ENCODE results near the gene SIX1.

The SIX1 gene

DNA sequence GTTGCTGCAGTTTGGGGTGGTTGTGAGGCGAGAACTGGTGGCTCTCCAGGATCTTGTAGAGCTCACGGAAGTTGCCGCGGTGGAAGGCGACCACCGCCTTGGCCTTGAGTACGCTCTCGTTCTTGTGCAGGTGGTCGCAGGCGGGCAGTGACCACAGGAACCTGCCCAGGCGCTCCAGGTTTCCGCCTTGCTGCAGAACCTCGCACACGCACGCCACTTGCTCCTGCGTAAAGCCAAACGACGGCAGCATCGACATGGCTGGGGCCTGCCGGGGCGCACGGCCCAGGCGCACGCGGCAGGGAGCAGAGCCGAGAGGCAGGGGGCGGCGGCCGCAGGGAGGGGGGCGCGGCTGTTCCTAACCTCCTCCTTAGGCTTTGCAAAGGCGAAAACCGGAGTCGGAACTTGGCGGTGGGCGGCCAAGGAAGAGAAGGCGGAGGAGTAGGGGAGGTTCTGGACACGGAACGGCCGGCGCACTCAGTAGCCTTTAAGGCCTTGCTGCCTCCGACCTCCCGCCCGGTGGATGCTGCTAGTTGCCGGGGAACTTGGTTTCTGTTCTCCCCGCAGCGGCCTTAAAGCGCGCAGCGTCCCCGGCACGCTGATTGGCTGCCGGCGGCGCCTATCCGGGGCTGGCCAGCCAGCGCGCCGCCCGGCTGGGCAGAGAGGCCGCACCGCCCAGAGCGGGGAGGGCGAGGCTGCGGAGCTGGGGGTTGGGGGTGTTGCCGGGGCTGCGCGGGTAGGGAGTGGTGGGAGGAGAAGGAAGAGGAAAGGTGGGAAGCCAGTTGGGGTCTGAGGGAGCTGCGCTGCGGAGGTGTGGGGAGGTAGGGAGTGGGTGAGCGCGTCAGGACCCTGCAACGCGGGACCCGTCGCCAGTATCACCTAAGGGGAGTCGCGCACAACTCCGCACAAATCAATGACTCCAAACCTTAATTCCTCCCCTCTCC lies at the start of gene SIX1:
Gene SIX1 (minus strand): TSS at position 544 of the 941 bp plus-strand sequence. CDS start 288 bp downstream, at position 256.
- H3K4me3 ChIP-seq (ENCODE audit: low read depth, low read length), result peak within 1 kb of the TSS; percentile 28

- no peak overlapping the region for H3K4me3 ChIP-seq (ENCODE audit: low read depth, low read length)
Measured at GRCh38 chr14:60695327-60695726, 46.0 kb upstream of the SIX1 start.

DNA sequence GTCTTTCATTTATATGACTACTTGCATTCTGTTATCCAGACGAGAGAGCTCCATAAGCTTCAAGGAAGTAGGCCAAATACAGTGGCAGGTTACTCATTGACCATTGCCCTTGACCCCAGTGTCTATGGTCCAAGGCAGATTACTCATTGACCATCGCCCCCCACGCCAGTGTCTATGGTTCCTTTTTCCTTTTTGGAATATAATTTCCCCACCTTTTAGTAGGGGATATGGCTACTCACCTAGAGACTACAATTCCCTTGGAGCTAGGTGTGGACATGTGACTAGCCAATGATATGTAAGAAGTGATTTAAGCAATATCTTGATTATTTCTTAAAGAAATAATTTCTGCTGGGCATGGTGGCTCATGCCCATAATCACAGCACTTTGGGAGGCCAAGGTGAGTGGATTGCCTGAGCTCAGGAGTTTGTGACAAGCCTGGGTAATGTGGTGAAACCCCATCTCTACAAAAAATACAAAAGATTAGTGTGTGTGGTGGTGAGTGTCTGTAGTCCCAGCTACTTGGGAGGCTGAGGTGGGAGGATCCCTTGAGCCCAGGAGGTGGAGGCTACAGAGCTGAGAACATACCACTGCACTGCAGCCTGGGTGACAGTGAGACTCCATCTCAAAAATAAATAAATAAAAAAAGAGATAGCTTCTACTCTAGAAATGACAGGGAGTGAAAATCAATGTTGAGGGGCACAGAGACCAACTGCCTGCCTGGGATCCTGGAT lies 42.3 kb upstream of the SIX1 start:
- H3K4me3 ChIP-seq (ENCODE audit: low read depth, low read length), result no peak overlapping the region

DNA sequence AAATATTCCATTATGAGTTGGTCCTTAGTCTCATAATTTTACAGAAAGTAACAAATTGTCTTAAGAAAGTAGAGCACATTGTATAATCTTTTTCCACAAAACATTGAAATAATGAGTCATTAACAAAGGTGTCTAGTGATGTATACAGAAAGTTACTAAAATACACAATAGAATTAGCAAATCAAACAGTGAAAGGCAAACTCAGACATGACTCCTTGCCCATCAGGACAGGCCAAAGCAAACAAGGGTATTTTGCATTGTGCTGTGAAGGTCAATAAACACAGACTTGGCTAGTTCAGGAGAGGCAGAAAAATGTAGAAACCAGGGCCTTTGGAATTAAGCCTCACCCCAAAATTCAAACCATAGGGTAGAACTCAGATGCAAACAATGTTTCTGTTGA lies 37.6 kb upstream of the SIX1 start:
- no peak overlapping the region for H3K4me3 ChIP-seq (ENCODE audit: low read depth, low read length)

DNA sequence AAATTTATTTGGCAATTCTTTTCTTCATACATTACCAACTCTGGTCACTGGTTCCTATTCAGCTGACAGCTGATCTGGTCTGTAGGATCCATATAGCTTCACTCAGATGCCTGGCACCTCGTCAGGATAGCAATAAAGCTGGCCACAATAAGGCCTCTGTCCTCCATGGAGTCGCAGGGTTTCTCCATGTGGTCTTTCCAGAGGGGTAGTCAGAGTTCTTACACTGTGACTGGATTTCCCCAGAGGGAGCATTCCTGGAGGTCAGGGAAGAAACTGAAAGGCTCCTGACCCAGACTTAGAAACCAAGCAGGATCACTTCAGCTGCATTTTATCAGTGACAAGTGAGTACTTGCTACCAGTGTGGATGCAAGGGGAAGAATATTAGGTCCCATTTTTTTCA lies 34.9 kb upstream of the SIX1 start:
- H3K4me3 ChIP-seq (ENCODE audit: low read depth, low read length), result no peak overlapping the region

- no peak overlapping the region for H3K4me3 ChIP-seq (ENCODE audit: low read depth, low read length)
Measured at GRCh38 chr14:60681271-60681670, 32.0 kb upstream of the SIX1 start.

- H3K4me3 ChIP-seq (ENCODE audit: low read depth, low read length), result no peak overlapping the region
Measured at GRCh38 chr14:60680511-60680910, 31.2 kb upstream of the SIX1 start.

GRCh38 chr14:60679566-60680258 lies 30.4 kb upstream of the SIX1 start:
- H3K4me3 ChIP-seq (ENCODE audit: low read depth, low read length), result no peak overlapping the region

DNA sequence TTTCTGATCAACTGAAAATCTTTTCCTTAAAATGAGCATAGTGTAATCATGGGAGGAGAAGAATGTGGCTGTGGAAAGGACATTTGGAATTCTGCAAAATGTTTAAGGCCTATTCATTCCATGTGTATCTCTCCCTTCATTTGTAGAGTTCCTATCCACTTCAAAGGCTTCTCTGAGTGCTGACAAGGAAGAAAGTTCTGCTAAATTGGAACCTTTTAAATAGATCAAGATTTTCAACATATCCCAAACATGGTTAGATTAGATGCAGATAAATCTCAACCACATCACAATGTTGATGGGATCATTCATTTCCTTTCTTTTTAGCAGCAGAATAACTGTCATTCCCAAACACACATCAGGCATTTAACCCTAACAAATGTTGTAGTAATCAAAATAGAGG lies 28.4 kb upstream of the SIX1 start:
- no peak overlapping the region for H3K4me3 ChIP-seq (ENCODE audit: low read depth, low read length)

DNA sequence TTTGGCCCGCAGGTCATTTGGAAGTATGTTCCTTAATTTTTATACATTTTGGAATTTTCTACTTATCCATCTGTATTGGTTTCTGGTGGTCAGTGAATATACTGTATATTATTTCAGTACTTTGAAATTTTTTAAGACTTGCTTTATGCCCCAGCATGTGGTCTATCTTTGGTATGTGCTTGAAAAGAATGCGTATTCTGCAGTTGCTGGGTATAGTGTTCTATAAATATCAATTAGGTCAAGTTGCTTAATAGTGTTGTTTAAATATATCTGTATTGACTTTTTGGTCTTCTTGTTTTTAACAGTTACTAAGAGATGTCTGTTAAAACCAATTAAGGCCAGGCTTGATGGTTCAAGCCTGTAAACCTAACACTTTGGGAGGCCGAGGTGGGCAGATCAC lies 21.7 kb upstream of the SIX1 start:
- H3K4me3 ChIP-seq (ENCODE audit: low read depth, low read length), result no peak overlapping the region

DNA sequence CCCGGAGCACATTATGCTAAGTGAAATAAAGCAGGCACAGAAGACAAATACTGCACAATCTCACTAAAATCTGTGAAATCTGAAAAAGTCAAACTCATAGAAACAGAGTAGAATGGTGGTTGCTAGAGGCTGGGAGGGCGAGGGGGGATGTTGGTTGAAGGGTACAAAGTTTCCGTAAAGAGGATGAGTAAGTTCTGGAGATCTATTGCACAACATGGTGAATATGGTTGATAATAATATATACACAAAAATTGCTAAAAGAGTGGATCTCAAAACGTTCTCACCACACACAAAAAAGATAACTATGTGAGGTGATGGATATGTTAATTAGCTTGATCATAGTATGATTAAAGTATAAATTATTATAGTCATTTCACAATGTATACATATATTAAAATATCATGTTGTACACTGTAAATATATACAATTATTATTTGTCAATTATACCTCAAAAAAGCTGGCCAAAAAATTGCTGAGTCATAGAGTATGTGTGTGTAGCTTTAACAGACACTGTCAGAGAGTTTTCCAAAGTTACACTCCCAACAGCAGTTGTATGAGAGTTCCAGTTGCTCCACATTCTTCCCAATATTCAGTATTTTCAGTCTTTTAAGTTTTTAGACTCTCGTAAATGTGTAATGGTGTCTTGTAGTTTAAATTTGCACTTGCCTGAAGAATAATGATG lies 19.3 kb upstream of the SIX1 start:
- no peak overlapping the region for H3K4me3 ChIP-seq (ENCODE audit: low read depth, low read length)

GRCh38 chr14:60665177-60665550 lies 15.9 kb upstream of the SIX1 start:
- H3K4me3 ChIP-seq (ENCODE audit: low read depth, low read length), result no peak overlapping the region

DNA sequence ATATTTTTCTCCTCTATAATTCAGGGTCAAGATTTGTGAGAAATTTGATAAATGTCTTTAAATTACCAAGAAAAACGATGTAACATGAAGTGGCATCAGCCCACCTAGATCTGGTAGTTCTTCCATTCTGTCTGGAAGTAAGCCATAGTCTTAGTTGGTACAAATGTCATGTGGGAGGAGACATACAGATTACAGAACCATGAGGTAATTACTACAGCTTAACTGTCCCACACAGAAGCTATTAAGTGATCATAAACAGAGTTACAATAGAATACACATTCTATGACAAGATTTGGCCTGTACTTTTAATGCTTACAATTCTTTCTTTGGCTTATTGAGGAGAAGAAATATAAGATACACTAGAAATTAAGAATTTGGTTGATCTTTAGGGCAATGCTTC lies 13.7 kb upstream of the SIX1 start:
- H3K4me3 ChIP-seq (ENCODE audit: low read depth, low read length), result no peak overlapping the region

- H3K4me3 ChIP-seq (ENCODE audit: low read depth, low read length), result no peak overlapping the region
Measured at GRCh38 chr14:60661721-60662120, 12.4 kb upstream of the SIX1 start.

DNA sequence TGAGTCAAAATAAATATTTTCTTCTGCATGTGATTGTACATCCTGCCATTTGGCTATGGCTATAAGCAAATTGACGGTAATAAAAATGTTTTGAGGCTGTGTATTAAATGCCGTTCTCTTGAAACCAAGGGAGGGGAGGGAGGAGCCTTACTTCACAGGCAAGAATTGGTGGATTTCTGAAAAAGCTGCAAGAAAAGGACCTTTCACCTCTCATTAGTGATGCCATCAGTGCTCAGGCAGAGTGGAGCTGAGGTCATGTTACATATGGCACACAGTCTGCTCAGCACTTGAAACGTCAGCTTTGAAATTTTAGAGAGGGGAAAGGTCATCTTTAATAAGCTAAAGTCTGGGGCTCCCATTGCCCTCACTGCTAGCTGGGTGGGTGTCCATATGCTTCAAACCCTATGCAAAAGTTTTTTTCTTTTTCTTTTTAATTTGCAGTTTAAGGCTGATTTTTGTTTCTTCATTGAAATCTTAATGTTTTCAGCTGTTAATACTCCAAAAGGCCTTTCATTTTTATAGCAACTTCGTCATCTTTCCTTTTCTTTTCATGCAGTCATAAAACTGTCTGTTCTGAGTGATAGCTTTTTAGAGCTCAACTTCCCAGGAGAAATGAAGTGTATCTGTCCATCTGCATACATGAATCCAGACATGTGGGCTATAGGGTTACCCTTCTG lies 9.8 kb upstream of the SIX1 start:
- no peak overlapping the region for H3K4me3 ChIP-seq (ENCODE audit: low read depth, low read length)

DNA sequence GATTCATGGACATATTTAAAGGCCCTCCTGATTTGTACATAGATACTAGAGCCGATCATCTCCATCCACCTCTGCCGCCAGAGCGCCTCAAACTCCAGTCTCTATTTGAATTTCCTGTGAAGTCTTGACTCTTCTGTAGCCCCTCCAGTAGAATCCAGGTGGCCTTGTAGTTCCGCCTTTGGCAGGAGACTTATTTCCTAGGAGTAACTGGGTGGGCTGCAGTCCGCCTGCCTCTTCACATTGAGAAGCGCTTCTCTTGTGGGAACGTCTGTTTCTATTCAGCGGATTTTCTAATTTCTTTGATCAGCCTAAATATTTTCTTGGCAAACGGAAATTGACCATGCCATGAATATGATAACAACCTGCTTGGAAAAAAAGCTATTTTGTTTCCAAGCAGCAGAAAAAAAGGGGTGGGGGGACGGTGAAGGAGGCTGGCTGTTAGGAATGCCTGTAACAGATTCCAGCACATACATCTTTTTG lies 9.0 kb upstream of the SIX1 start:
- H3K4me3 ChIP-seq (ENCODE audit: low read depth, low read length), result no peak overlapping the region

DNA sequence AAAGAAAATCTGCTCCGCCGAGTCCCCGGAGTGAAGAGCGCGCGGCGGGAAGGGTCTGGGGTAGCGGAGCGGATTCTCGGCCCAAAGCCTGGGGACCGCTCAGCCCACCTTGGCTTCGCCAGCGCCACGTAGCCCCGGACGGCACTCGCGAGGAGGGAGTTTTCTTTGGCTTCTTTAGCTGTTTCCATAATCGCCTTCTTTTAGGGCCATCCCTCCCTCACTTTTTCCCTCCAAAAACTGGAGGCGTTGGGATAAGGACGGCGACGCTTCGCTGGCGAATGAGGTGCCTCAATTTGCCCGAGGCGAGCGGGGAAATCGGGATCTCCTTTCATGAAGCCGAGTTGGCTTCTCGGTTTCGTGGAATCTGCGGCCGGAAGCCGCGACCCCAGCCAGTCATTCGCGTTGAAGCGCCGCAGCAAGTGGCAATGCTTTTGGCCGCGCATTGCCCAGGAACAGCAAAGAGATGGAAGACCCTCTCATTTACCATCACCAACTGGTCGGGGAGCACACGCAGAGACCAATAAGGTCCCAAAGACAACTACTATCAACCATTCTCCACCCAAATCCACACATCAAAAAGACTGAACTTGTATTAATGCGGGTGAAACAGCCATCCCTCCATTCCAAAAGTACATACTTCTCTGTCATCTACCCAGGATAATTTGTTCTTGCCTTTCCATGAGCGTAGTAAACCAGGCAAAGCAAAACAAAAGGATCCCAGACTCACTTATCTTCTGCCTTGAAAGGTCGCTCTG lies 8.4 kb upstream of the SIX1 start:
- H3K4me3 ChIP-seq (ENCODE audit: low read depth, low read length), result peak overlapping the region; percentile 52

GRCh38 chr14:60656686-60657455 lies 7.6 kb upstream of the SIX1 start:
- H3K4me3 ChIP-seq (ENCODE audit: low read depth, low read length), result peak overlapping the region; percentile 52

Measured in iPS-11a (cell line).